NOMO-1 treated with dmso at 0.1 percent for 144 hours (cell line): Measurements from ENCODE around the gene FOLR2.

Experiments used
- DNase-seq: peaks from one replicate; lab custom pipeline; 2025; ENCODE audit not compliant: unreplicated experiment; lab: John Stamatoyannopoulos, UW

The FOLR2 gene

GRCh38 chr11:72239849-72240460 is 23.4 kb downstream of the FOLR2 start:
- no peak for DNase-seq

- DNase-seq: no peak
These were observed 24.1 kb downstream of the FOLR2 start for GRCh38 chr11:72240461-72241290.

- DNase-seq: no peak
These were observed 24.7 kb downstream of the FOLR2 start for GRCh38 chr11:72241291-72241781.

- DNase-seq: no peak
These were observed 25.5 kb downstream of the FOLR2 start for GRCh38 chr11:72242141-72242540.

- no peak for DNase-seq
These were observed 26.8 kb downstream of the FOLR2 start for GRCh38 chr11:72243173-72244059.

GRCh38 chr11:72244060-72244360 is 27.4 kb downstream of the FOLR2 start, which contains the start of gene PHOX2A:
PHOX2A (minus strand) TSS chr11:72244176; CDS start chr11:72244004, 172 bp downstream.
- DNase-seq: no peak

GRCh38 chr11:72244361-72245262 is 28.0 kb downstream of the FOLR2 start:
- no peak for DNase-seq

GRCh38 chr11:72245263-72245816 is 28.7 kb downstream of the FOLR2 start:
- DNase-seq: no peak

GRCh38 chr11:72247584-72247983 is 31.0 kb downstream of the FOLR2 start:
- no peak for DNase-seq

- no peak for DNase-seq
These were observed 33.4 kb downstream of the FOLR2 start for GRCh38 chr11:72249961-72250360.

- no peak for DNase-seq
These were observed 34.3 kb downstream of the FOLR2 start for GRCh38 chr11:72250661-72251464.

- no peak for DNase-seq
These were observed 35.0 kb downstream of the FOLR2 start for GRCh38 chr11:72251614-72252013.

- DNase-seq: no peak
These were observed 36.8 kb downstream of the FOLR2 start for GRCh38 chr11:72253392-72253791.

GRCh38 chr11:72254299-72254993 is 37.9 kb downstream of the FOLR2 start:
- DNase-seq: no peak

GRCh38 chr11:72257570-72257969 is 41.0 kb downstream of the FOLR2 start:
- no peak for DNase-seq

- no peak for DNase-seq
These were observed 42.9 kb downstream of the FOLR2 start for GRCh38 chr11:72259490-72259889.

GRCh38 chr11:72260574-72260973 is 44.0 kb downstream of the FOLR2 start:
- no peak for DNase-seq

- DNase-seq: no peak
These were observed 46.8 kb downstream of the FOLR2 start for GRCh38 chr11:72263361-72263760.

GRCh38 chr11:72265951-72266350 is 49.4 kb downstream of the FOLR2 start:
- no peak for DNase-seq
